SK-N-MC (cell line): ENCODE measurements around the gene UBR3.

Experiments used
- EZH2 ChIP-seq: fragments of 200-600 bp; sonication (generic); IDR thresholded peaks from one replicate; pipeline ENCODE4 v1.6.1; 2017; ENCODE audit warnings: antibody characterized with exemption
- POLR2AphosphoS5 ChIP-seq: IDR thresholded peaks from 2 replicates; pipeline ENCODE4 v1.6.1; 2012; ENCODE audit warnings: mild to moderate bottlenecking, low read depth, low read length, borderline replicate concordance

GRCh38 chr2:169790581-169790980 is 36.7 kb upstream of the UBR3 start:
- TF ChIP-seq EZH2 = no peak
- no peak for TF ChIP-seq POLR2AphosphoS5
